B cell (primary cell): ENCODE results near the gene RECK. TPM values are rescaled to one million over a fixed set of nuclear protein-coding genes. Genes with fewer than 3 reads are reported as not detected.

Experiments
- ATAC-seq: fragments of 200-7000 bp; cut with Tn5 transposase; one replicate; pipeline ENCODE4 v1.10.0; 2021; ENCODE audit warnings: low read depth, mild to moderate bottlenecking, moderate number of reproducible peaks, moderate library complexity
- CTCF ChIA-PET: fragments of 350-600 bp; sonication (Branson Sonifier 250); formaldehyde crosslinking; loops from one replicate; lab custom pipeline; 2021; ENCODE audit warnings: antibody characterized with exemption, inconsistent platforms; lab: Charles Lee
- POLR2A ChIA-PET: fragments of 350-600 bp; sonication (Branson Sonifier 250); formaldehyde crosslinking; loops from one replicate; lab custom pipeline; 2021; ENCODE audit warnings: antibody characterized with exemption; lab: Charles Lee
- DNase-seq: peaks from one replicate; pipeline ENCODE4 v3.0.0; 2013
- H2AFZ ChIP-seq: 2 replicates; pipeline ENCODE4 v1.6.1; 2012; ENCODE audit warnings: mild to moderate bottlenecking, low read depth, low read length; ENCODE audit not compliant: insufficient read depth, poor library complexity, severe bottlenecking
- H3K27ac ChIP-seq, 2 donors: 1 replicate in 1 of 2; 2 replicates in 1 of 2; pipeline ENCODE4 v1.5.1; 2012 to 2013; ENCODE audit warnings: low read length in 2 of 2, mild to moderate bottlenecking in 2 of 2, moderate library complexity in 1 of 2
- H3K27me3 ChIP-seq, 4 experiments: fragments of 200-600 bp in 1 of 4; sonication (generic) in 1 of 4; replicated peaks in 1 of 4; 1 replicate in 2 of 4; 2 replicates in 2 of 4; pipeline versions ENCODE4 v1.6.1 to v1.7.0; 2013 to 2016; ENCODE audit warnings: low read length in 3 of 4, mild to moderate bottlenecking in 2 of 4, mixed read lengths in 1 of 4, moderate library complexity in 1 of 4; ENCODE audit not compliant: insufficient read depth in 4 of 4, control insufficient read depth in 3 of 4; ENCODE audit errors: control extremely low read depth in 1 of 4
- H3K36me3 ChIP-seq, 2 experiments: replicated peaks in 1 of 2; 1 replicate in 1 of 2; 2 replicates in 1 of 2; pipeline versions ENCODE4 v1.6.1 to v1.7.1; 2013; ENCODE audit warnings: low read length in 1 of 2; ENCODE audit not compliant: insufficient read depth in 2 of 2, control insufficient read depth in 1 of 2; ENCODE audit errors: control extremely low read depth in 1 of 2, extremely low read depth in 1 of 2
- H3K4me1 ChIP-seq, 2 donors: fragments of 200-600 bp in 1 of 2; sonication (generic) in 1 of 2; 1 replicate in 1 of 2; 2 replicates in 1 of 2; pipeline versions ENCODE4 v1.5.1 to v1.6.1; 2013 to 2017; ENCODE audit warnings: low read length in 2 of 2; ENCODE audit not compliant: control insufficient read depth in 2 of 2, insufficient read depth in 2 of 2
- H3K4me2 ChIP-seq: replicated peaks from 2 replicates; pipeline ENCODE3; 2012; ENCODE audit warnings: mild to moderate bottlenecking, low read depth, low read length; ENCODE audit not compliant: poor library complexity, severe bottlenecking
- H3K4me3 ChIP-seq, 5 experiments: fragments of 200-600 bp in 1 of 5; sonication (generic) in 1 of 5; 1 replicate in 3 of 5; 2 replicates in 2 of 5; pipeline versions ENCODE4 v1.5.1 to v1.7.0; 2011 to 2016; ENCODE audit warnings: low read length in 4 of 5, mild to moderate bottlenecking in 4 of 5, low read depth in 2 of 5, control low read depth in 1 of 5, moderate library complexity in 1 of 5; ENCODE audit not compliant: insufficient read depth in 1 of 5; ENCODE audit errors: control extremely low read depth in 1 of 5, extremely low read depth in 1 of 5
- H3K79me2 ChIP-seq: fragments of 200-600 bp; sonication (generic); one replicate; pipeline ENCODE4 v1.6.0; 2016; ENCODE audit warnings: low read length; ENCODE audit not compliant: control insufficient read depth, insufficient read depth
- H3K9ac ChIP-seq: fragments of 200-600 bp; sonication (generic); 2 replicates; pipeline ENCODE4 v1.6.1; 2017; ENCODE audit warnings: mild to moderate bottlenecking, low read length, moderate library complexity
- H3K9me3 ChIP-seq, 3 donors: one replicate each; pipeline versions ENCODE4 v1.6.1 to v1.7.1; 2013; ENCODE audit warnings: low read length in 2 of 3; ENCODE audit not compliant: control insufficient read depth in 2 of 3, insufficient read depth in 1 of 3; ENCODE audit errors: control extremely low read depth in 1 of 3
- H4K20me1 ChIP-seq: 2 replicates; pipeline ENCODE4 v1.6.0; 2012; ENCODE audit warnings: mild to moderate bottlenecking, low read length; ENCODE audit not compliant: insufficient read depth, control insufficient read depth, poor library complexity, severe bottlenecking
- H3K27ac Mint-ChIP-seq: one replicate; pipeline ENCODE4 v1.8.0; 2021; ENCODE audit warnings: mixed read lengths
- H3K27me3 Mint-ChIP-seq: one replicate; pipeline ENCODE4 v1.8.0; 2021; ENCODE audit warnings: mixed read lengths
- H3K4me1 Mint-ChIP-seq: one replicate; pipeline ENCODE4 v1.8.0; 2021; ENCODE audit warnings: mixed read lengths
- H3K4me3 Mint-ChIP-seq: one replicate; pipeline ENCODE4 v1.8.0; 2021; ENCODE audit warnings: mixed read lengths
- H3K9me3 Mint-ChIP-seq: one replicate; pipeline ENCODE4 v1.8.0; 2022; ENCODE audit warnings: mixed read lengths; ENCODE audit not compliant: insufficient read depth
- CTCF ChIP-seq: fragments of 200-600 bp; IDR thresholded peaks from one replicate; pipeline ENCODE4 v1.8.0; 2022; ENCODE audit warnings: antibody characterized with exemption, mild to moderate bottlenecking
- EZH2 ChIP-seq: IDR thresholded peaks from 2 replicates; pipeline ENCODE4 v1.6.1; 2012; ENCODE audit warnings: borderline replicate concordance, low read depth, mild to moderate bottlenecking, moderate library complexity, low read length; ENCODE audit not compliant: insufficient read depth, poor library complexity, severe bottlenecking
- WGBS: methylation state at CpG from one replicate; pipeline ENCODE4 v1.1.5; 2013; ENCODE audit warnings: missing lambda C conversion rate; ENCODE audit not compliant: insufficient coverage; 5-methylcytosine and 5-hydroxymethylcytosine counted together
- intact Hi-C: fragments of 100-400 bp; cut with micrococcal nuclease; formaldehyde crosslinking; loops from one replicate; pipeline ENCODE4 v1.10.0; 2022
- polyA plus RNA-seq: library from polyadenylated mRNA; depleted of rRNA; stranded (reverse); fragments of >200 nt; gene quantifications from 2 replicates; pipeline ENCODE4 v1.2.3, GENCODE V29; 2012
- total RNA-seq, 2 donors: library from RNA; stranded (reverse); fragments of 120-200 nt in 1 of 2; gene quantifications; 1 replicate in 1 of 2; 2 replicates in 1 of 2; pipeline versions ENCODE4 v1.2.3 to v1.2.4, GENCODE V29; 2013 to 2022

Gene RECK
- total and polyA plus RNA-seq, 2 donors (not counting 1 experiment from before 2014, with no cell fraction given), result 5.6 to 7.7 TPM

GRCh38 chr9:36154331-36154952 lies 117.7 kb downstream of the RECK start:
- H3K4me3 ChIP-seq, result no peak overlapping the region
- no peak overlapping the region for H3K9ac ChIP-seq
- TF ChIP-seq EZH2 (no peak), CTCF (no peak)
- H3K4me2 ChIP-seq, result peak overlapping the region; percentile 1
- Mint-ChIP-seq H3K27me3 (no peaks in the 10 kb centered on the region), H3K9me3 (no peaks in the 10 kb centered on the region), H3K27ac (peak overlapping the region; percentile 54), H3K4me3 (peak overlapping the region; percentile 13), H3K4me1 (peaks cover 40% of the 10 kb centered on the region)
- no peaks in the 10 kb centered on the region for H4K20me1 ChIP-seq
- H3K79me2 ChIP-seq, result peaks cover 8% of the 10 kb centered on the region
- no peaks in the 10 kb centered on the region for H3K27me3 ChIP-seq
- ChIA-PET CTCF (interaction anchor here (0.6 to 2.8 kb wide), 5 partner anchors 9 to 1399 kb away, joined by 3 to 9 read pairs (median 8); partner anchors contain the start of gene GLIPR2), POLR2A (no interaction called here)
- peaks cover 0 to 4% (median 3%) of the 10 kb centered on the region in 3 donors for H3K9me3 ChIP-seq
- WGBS, result 40% methylated on average over 5 of the region's 11 CpGs
- peak overlapping the region; percentile 47 to 76 for H3K27ac ChIP-seq
- peaks cover 41 to 49% of the 10 kb centered on the region in 2 donors for H3K4me1 ChIP-seq
- H3K36me3 ChIP-seq, result no peaks in the 10 kb centered on the region
- intact Hi-C loops, result loop anchor here (5.0 kb wide), 1 partner anchor 248 kb away; the partner anchor contains the start of gene RNF38
- DNase-seq (peak; percentile 45), ATAC-seq (no peak)
- peak overlapping the region; percentile 4 for H2AFZ ChIP-seq

GRCh38 chr9:36156116-36156515 lies 119.4 kb downstream of the RECK start:
- Histone ChIP-seq H3K27me3 (no peaks in the 10 kb centered on the region), H3K9ac (no peak overlapping the region), H3K4me2 (no peak overlapping the region), H3K36me3 (no peaks in the 10 kb centered on the region), H3K27ac (no peak overlapping the region), H3K4me3 (no peak overlapping the region), H2AFZ (no peak overlapping the region), H4K20me1 (no peaks in the 10 kb centered on the region), H3K79me2 (peaks cover 8% of the 10 kb centered on the region), H3K9me3 (peaks cover 0 to 4% (median 3%) of the 10 kb centered on the region in 3 donors), H3K4me1 (peaks cover 35 to 38% of the 10 kb centered on the region in 2 donors)
- H3K27me3 Mint-ChIP-seq, result no peaks in the 10 kb centered on the region
- CTCF ChIA-PET, result interaction anchor here (0.6 to 2.8 kb wide), 5 partner anchors 8 to 53 kb away, joined by 3 to 9 read pairs (median 3); no protein-coding TSS in a partner anchor
- no peak overlapping the region for H3K27ac Mint-ChIP-seq
- TF ChIP-seq EZH2 (no peak), CTCF (no peak)
- H3K4me3 Mint-ChIP-seq, result no peak overlapping the region
- ATAC-seq (no peak), DNase-seq (no peak)
- H3K9me3 Mint-ChIP-seq, result no peaks in the 10 kb centered on the region
- peaks cover 29% of the 10 kb centered on the region for H3K4me1 Mint-ChIP-seq
- WGBS, result 100% methylated on average over 2 of the region's 6 CpGs
- intact Hi-C loops, result no loop called here
- POLR2A ChIA-PET, result interaction anchor here (1.1 kb wide), 1 partner anchor 12 kb away, joined by 3 read pairs; no protein-coding TSS in a partner anchor
